ENCODE results near the gene MBOAT2. TPM values are rescaled to one million over a fixed set of nuclear protein-coding genes. Genes with fewer than 3 reads are reported as not detected.

MBOAT2 gene
- total and polyA plus RNA-seq, 2 experiments from 2014 or later = 15.9 to 22.7 TPM

DNA sequence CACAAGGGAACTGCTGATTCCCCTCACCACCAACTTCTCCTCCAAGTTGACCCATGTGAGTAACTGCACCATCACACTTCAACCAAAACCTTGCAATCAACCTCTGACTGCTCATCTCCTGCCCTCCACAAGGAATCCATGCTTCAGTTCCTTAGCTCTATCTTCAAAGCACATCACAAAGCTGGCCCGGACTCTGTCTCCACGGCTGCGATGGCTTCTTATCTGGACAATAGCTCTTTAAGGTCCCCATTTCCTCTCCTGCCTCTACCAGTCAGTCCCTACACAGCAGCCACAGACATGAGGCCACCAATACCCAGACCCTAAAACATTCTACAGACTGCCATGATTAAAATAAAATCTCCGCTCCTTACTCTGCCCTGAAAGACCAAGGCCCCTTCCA lies 25.7 kb downstream of the MBOAT2 start:
- Mint-ChIP-seq H3K4me1 (peaks cover 12% of the 10 kb centered on the region; the same call in 2 of the 3 replicates), H3K27me3 (ENCODE audit: insufficient read depth, low read depth, poor library complexity) (peaks cover 2% of the 10 kb centered on the region), H3K27ac (no peak overlapping the region), H3K9me3 (no peaks in the 10 kb centered on the region; the same call in 1 of the 3 replicates), H3K4me3 (no peak overlapping the region), H3K36me3 (ENCODE audit: low read depth) (no peaks in the 10 kb centered on the region; the same call in 2 of the 3 replicates)
- Histone ChIP-seq H3K4me3 (no peak overlapping the region), H2AFZ (no peak overlapping the region), H3K27ac (ENCODE audit: low read depth) (no peak overlapping the region), H3K79me2 (replicated peaks; ENCODE audit: insufficient read depth) (peaks cover 100% of the 10 kb centered on the region), H3K27me3 (ENCODE audit: insufficient read depth) (no peaks in the 10 kb centered on the region), H3K36me3 (ENCODE audit: insufficient read depth) (no peaks in the 10 kb centered on the region), H4K20me1 (replicated peaks; ENCODE audit: insufficient read depth) (peaks cover 12% of the 10 kb centered on the region), H3K4me2 (no peak overlapping the region), H3F3A (replicated peaks; ENCODE audit: low read depth) (no peaks in the 10 kb centered on the region), H3K4me1 (ENCODE audit: insufficient read depth) (peaks cover 10% of the 10 kb centered on the region; the same call in 1 of the 2 replicates), H3K9me2 (ENCODE audit: insufficient read depth) (no peaks in the 10 kb centered on the region)
- TF ChIP-seq STAT1 (IDR thresholded peaks at IDR 0.05; ENCODE audit: unreplicated experiment) (no peak), POLR2AphosphoS5 (IDR thresholded peaks at IDR 0.05; ENCODE audit: low read depth) (no peak), ZNF114 (CRISPR knock-in tag; IDR thresholded peaks at IDR 0.05) (no peak), ZNF331 (CRISPR knock-in tag; IDR thresholded peaks at IDR 0.05; ENCODE audit: low read depth) (no peak), NANOG (IDR thresholded peaks at IDR 0.05; ENCODE audit: borderline replicate concordance) (no peak), JUNB (IDR thresholded peaks at IDR 0.05; ENCODE audit: unreplicated experiment) (no peak), CREB1 (CRISPR knock-in tag; IDR thresholded peaks at IDR 0.05; ENCODE audit: low read depth) (no peak), EZH2phosphoT487 (IDR thresholded peaks at IDR 0.05; ENCODE audit: unreplicated experiment) (no peak), EZH2 (IDR thresholded peaks at IDR 0.05; ENCODE audit: low read depth, unreplicated experiment) (no peak)
- TF ChIP-seq, protein P1, sequence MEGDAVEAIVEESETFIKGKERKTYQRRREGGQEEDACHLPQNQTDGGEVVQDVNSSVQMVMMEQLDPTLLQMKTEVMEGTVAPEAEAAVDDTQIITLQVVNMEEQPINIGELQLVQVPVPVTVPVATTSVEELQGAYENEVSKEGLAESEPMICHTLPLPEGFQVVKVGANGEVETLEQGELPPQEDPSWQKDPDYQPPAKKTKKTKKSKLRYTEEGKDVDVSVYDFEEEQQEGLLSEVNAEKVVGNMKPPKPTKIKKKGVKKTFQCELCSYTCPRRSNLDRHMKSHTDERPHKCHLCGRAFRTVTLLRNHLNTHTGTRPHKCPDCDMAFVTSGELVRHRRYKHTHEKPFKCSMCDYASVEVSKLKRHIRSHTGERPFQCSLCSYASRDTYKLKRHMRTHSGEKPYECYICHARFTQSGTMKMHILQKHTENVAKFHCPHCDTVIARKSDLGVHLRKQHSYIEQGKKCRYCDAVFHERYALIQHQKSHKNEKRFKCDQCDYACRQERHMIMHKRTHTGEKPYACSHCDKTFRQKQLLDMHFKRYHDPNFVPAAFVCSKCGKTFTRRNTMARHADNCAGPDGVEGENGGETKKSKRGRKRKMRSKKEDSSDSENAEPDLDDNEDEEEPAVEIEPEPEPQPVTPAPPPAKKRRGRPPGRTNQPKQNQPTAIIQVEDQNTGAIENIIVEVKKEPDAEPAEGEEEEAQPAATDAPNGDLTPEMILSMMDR (conservative IDR thresholded peaks at IDR 0.05; ENCODE audit: low read depth in 2 of 2) = no peak
- TF ChIP-seq, protein P2, sequence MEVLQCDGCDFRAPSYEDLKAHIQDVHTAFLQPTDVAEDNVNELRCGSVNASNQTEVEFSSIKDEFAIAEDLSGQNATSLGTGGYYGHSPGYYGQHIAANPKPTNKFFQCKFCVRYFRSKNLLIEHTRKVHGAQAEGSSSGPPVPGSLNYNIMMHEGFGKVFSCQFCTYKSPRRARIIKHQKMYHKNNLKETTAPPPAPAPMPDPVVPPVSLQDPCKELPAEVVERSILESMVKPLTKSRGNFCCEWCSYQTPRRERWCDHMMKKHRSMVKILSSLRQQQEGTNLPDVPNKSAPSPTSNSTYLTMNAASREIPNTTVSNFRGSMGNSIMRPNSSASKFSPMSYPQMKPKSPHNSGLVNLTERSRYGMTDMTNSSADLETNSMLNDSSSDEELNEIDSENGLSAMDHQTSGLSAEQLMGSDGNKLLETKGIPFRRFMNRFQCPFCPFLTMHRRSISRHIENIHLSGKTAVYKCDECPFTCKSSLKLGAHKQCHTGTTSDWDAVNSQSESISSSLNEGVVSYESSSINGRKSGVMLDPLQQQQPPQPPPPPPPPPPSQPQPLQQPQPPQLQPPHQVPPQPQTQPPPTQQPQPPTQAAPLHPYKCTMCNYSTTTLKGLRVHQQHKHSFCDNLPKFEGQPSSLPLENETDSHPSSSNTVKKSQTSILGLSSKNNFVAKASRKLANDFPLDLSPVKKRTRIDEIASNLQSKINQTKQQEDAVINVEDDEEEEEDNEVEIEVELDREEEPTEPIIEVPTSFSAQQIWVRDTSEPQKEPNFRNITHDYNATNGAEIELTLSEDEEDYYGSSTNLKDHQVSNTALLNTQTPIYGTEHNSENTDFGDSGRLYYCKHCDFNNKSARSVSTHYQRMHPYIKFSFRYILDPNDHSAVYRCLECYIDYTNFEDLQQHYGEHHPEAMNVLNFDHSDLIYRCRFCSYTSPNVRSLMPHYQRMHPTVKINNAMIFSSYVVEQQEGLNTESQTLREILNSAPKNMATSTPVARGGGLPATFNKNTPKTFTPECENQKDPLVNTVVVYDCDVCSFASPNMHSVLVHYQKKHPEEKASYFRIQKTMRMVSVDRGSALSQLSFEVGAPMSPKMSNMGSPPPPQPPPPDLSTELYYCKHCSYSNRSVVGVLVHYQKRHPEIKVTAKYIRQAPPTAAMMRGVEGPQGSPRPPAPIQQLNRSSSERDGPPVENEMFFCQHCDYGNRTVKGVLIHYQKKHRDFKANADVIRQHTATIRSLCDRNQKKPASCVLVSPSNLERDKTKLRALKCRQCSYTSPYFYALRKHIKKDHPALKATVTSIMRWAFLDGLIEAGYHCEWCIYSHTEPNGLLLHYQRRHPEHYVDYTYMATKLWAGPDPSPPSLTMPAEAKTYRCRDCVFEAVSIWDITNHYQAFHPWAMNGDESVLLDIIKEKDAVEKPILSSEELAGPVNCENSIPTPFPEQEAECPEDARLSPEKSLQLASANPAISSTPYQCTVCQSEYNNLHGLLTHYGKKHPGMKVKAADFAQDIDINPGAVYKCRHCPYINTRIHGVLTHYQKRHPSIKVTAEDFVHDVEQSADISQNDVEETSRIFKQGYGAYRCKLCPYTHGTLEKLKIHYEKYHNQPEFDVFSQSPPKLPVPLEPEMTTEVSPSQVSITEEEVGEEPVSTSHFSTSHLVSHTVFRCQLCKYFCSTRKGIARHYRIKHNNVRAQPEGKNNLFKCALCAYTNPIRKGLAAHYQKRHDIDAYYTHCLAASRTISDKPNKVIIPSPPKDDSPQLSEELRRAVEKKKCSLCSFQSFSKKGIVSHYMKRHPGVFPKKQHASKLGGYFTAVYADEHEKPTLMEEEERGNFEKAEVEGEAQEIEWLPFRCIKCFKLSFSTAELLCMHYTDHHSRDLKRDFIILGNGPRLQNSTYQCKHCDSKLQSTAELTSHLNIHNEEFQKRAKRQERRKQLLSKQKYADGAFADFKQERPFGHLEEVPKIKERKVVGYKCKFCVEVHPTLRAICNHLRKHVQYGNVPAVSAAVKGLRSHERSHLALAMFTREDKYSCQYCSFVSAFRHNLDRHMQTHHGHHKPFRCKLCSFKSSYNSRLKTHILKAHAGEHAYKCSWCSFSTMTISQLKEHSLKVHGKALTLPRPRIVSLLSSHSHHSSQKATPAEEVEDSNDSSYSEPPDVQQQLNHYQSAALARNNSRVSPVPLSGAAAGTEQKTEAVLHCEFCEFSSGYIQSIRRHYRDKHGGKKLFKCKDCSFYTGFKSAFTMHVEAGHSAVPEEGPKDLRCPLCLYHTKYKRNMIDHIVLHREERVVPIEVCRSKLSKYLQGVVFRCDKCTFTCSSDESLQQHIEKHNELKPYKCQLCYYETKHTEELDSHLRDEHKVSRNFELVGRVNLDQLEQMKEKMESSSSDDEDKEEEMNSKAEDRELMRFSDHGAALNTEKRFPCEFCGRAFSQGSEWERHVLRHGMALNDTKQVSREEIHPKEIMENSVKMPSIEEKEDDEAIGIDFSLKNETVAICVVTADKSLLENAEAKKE (CRISPR knock-in tag; IDR thresholded peaks at IDR 0.05) = no peak
- TF ChIP-seq, protein P3, sequence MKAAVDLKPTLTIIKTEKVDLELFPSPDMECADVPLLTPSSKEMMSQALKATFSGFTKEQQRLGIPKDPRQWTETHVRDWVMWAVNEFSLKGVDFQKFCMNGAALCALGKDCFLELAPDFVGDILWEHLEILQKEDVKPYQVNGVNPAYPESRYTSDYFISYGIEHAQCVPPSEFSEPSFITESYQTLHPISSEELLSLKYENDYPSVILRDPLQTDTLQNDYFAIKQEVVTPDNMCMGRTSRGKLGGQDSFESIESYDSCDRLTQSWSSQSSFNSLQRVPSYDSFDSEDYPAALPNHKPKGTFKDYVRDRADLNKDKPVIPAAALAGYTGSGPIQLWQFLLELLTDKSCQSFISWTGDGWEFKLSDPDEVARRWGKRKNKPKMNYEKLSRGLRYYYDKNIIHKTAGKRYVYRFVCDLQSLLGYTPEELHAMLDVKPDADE (IDR thresholded peaks at IDR 0.05) = no peak
- TF ChIP-seq, protein P4, sequence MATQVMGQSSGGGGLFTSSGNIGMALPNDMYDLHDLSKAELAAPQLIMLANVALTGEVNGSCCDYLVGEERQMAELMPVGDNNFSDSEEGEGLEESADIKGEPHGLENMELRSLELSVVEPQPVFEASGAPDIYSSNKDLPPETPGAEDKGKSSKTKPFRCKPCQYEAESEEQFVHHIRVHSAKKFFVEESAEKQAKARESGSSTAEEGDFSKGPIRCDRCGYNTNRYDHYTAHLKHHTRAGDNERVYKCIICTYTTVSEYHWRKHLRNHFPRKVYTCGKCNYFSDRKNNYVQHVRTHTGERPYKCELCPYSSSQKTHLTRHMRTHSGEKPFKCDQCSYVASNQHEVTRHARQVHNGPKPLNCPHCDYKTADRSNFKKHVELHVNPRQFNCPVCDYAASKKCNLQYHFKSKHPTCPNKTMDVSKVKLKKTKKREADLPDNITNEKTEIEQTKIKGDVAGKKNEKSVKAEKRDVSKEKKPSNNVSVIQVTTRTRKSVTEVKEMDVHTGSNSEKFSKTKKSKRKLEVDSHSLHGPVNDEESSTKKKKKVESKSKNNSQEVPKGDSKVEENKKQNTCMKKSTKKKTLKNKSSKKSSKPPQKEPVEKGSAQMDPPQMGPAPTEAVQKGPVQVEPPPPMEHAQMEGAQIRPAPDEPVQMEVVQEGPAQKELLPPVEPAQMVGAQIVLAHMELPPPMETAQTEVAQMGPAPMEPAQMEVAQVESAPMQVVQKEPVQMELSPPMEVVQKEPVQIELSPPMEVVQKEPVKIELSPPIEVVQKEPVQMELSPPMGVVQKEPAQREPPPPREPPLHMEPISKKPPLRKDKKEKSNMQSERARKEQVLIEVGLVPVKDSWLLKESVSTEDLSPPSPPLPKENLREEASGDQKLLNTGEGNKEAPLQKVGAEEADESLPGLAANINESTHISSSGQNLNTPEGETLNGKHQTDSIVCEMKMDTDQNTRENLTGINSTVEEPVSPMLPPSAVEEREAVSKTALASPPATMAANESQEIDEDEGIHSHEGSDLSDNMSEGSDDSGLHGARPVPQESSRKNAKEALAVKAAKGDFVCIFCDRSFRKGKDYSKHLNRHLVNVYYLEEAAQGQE (IDR thresholded peaks at IDR 0.05; ENCODE audit: unreplicated experiment) = no peak
- DNase-seq (ENCODE audit: low spot score) (no peak), ATAC-seq (no peak)

Measured in GM23338 (cell line).